GM12892 (cell line): Measurements from ENCODE around the gene TMEM208.

Experiments used
- POLR2A ChIP-seq: IDR thresholded peaks from 2 replicates; pipeline ENCODE4 v1.6.1; 2011; ENCODE audit warnings: low read depth, low read length, control low read depth
- POLR2AphosphoS5 ChIP-seq: IDR thresholded peaks from 2 replicates; pipeline ENCODE4 v1.6.1; 2011; ENCODE audit warnings: low read depth, low read length, control low read depth
- TAF1 ChIP-seq: IDR thresholded peaks from 2 replicates; pipeline ENCODE4 v1.6.1; 2011; ENCODE audit warnings: low read depth, mild to moderate bottlenecking, control low read depth, low read length, borderline replicate concordance

DNA sequence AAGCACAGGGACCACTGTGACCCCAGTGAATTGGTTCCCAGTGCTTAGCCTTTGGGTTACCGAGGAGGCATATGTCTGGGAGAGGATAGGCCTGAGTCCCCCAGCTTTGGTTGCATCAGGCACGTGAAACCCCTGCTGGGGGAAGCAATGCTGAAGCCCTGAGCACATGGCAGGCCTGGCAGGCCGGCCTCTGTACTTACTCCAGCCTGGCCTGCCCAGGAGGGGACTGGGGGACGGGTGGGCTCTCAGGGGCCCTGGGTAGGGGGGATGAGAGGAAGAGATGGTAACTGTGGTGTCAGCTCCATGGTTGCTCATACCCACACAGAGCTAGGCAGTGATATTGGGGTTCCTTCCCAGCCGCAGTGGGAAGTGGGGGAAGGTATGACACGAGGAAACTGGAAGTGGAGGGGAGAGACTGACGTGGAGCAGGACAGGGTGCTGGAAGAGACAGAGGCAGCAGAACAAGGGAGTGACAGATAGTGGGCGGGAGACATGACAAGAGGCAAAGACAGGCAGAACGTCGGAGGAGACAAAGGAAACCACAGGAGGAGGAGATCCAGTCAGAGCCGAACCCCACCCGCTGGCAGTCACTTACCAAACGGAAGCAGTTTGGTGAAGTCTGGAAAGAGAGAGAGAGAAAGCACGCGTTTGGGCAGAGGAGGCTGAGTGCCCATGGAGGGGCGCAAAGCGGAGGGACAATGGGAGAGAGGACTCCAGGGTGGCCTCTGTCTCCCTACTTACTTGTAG is 9.1 kb downstream of the TMEM208 start:
- TF ChIP-seq POLR2AphosphoS5 (no peak; the same call in 1 of the 2 replicates), POLR2A (0 out of 2 replicates have a peak, but pooled peaks have one; percentile 20), TAF1 (no peak)
